Peyer's patch (tissue), 4 donors: ENCODE results near the gene TMEM81.

Experiments used
- POLR2A ChIP-seq, 2 donors: fragments of 450-650 bp; IDR thresholded peaks; one replicate each; pipeline ENCODE4 v1.5.1; 2017; ENCODE audit warnings: antibody characterized with exemption in 2 of 2, mild to moderate bottlenecking in 2 of 2, moderate library complexity in 2 of 2
- TF ChIP-seq, protein P1 (sequence below), 6 experiments: fragments of 450-650 bp in 4 of 6; fragments of 200-600 bp in 2 of 6; sonication (generic) in 1 of 6; IDR thresholded peaks; one replicate each; pipeline ENCODE4 v1.5.1; 2017 to 2019; ENCODE audit warnings: antibody characterized with exemption in 6 of 6, mild to moderate bottlenecking in 3 of 6, moderate library complexity in 1 of 6

DNA sequence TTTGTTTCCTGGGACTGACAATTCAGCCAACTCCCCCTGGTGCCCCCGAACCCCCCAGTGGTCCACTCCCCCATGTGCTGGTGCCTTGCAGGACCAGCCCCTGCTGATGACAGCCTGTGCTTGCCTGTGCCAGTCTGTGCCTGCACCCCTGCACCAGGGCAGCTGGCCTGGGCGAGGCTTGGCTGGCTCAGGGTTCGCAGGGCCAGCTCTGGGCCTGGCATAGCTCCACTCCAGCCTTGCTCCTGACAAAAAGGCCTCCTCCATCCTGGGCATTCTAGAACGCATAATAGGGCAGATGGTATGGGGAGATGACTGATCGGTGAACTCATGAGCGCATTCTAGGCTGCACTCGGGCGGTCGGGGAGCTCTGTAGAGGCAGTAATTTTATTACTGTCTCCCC lies 35.9 kb downstream of the TMEM81 start:
- no peak for TF ChIP-seq POLR2A (IDR thresholded peaks at IDR 0.05)
- TF ChIP-seq, protein P1, sequence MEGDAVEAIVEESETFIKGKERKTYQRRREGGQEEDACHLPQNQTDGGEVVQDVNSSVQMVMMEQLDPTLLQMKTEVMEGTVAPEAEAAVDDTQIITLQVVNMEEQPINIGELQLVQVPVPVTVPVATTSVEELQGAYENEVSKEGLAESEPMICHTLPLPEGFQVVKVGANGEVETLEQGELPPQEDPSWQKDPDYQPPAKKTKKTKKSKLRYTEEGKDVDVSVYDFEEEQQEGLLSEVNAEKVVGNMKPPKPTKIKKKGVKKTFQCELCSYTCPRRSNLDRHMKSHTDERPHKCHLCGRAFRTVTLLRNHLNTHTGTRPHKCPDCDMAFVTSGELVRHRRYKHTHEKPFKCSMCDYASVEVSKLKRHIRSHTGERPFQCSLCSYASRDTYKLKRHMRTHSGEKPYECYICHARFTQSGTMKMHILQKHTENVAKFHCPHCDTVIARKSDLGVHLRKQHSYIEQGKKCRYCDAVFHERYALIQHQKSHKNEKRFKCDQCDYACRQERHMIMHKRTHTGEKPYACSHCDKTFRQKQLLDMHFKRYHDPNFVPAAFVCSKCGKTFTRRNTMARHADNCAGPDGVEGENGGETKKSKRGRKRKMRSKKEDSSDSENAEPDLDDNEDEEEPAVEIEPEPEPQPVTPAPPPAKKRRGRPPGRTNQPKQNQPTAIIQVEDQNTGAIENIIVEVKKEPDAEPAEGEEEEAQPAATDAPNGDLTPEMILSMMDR (IDR thresholded peaks at IDR 0.05): no peak
